ENCODE data around the gene SNX27. TPM values are rescaled to one million over a fixed set of nuclear protein-coding genes. Genes with fewer than 3 reads are reported as not detected.
"Not testable (repeated sequence)": the region's sequence is repeated elsewhere in the genome, so short reads cannot be mapped to it uniquely, and the experiment has no call there.

The SNX27 gene
- total RNA-seq, 2 donors from 2014 or later, result 41.2 to 47.3 TPM

DNA sequence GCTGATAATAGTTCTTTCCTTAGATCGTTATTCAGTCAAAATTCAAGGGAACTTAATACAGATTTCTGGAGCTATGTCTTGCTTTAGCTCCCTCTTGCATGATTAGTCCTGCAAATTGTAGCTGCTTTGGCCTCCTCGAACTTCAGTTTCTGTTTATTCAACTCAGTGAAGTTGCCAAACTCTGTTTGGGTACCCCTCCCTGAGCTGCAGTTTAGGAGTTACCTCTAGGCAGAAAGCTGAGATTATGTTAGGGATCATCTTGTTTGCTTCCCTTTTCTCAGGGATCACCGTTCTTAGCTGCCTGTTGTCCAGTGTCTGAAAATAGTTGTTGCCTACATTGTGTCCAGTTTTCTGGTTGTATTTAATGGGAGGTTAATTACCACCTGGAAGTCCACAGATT, 43.5 kb downstream of the SNX27 start:
- Histone ChIP-seq H3K9ac (ENCODE audit: extremely low read depth, low read length, poor library complexity, severe bottlenecking) (no peak overlapping the region), H3K9me3 (ENCODE audit: control insufficient read depth, low read length) (peaks cover 19% of the 10 kb centered on the region), H3K36me3 (ENCODE audit: control insufficient read depth, insufficient read depth, low read length) (peaks cover 48% of the 10 kb centered on the region), H3K27me3 (ENCODE audit: control insufficient read depth, insufficient read depth, low read length, poor library complexity, severe bottlenecking) (no peaks in the 10 kb centered on the region), H3K4me3 (ENCODE audit: low read length) (no peak overlapping the region), H3K27ac (ENCODE audit: low read depth, low read length) (no peak overlapping the region), H3K4me1 (ENCODE audit: control insufficient read depth, insufficient read depth, low read length) (no peaks in the 10 kb centered on the region)
- TF ChIP-seq, protein P1, sequence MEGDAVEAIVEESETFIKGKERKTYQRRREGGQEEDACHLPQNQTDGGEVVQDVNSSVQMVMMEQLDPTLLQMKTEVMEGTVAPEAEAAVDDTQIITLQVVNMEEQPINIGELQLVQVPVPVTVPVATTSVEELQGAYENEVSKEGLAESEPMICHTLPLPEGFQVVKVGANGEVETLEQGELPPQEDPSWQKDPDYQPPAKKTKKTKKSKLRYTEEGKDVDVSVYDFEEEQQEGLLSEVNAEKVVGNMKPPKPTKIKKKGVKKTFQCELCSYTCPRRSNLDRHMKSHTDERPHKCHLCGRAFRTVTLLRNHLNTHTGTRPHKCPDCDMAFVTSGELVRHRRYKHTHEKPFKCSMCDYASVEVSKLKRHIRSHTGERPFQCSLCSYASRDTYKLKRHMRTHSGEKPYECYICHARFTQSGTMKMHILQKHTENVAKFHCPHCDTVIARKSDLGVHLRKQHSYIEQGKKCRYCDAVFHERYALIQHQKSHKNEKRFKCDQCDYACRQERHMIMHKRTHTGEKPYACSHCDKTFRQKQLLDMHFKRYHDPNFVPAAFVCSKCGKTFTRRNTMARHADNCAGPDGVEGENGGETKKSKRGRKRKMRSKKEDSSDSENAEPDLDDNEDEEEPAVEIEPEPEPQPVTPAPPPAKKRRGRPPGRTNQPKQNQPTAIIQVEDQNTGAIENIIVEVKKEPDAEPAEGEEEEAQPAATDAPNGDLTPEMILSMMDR (conservative IDR thresholded peaks at IDR 0.05), result no peak
- peaks cover 6% of the 10 kb centered on the region for H3K4me1 Mint-ChIP-seq
- peaks cover 17% of the 10 kb centered on the region for H3K9me3 Mint-ChIP-seq
- peaks cover 54% of the 10 kb centered on the region for H3K36me3 Mint-ChIP-seq (ENCODE audit: low read depth)
- no peak overlapping the region for H3K27ac Mint-ChIP-seq
- 93 to 100% methylated on average over 3 of the region's 3 CpGs for WGBS, 2 experiments (ENCODE audit: insufficient coverage in 1 of 2, insufficient read length in 1 of 2)
- no peaks in the 10 kb centered on the region for H3K27me3 Mint-ChIP-seq (ENCODE audit: insufficient read depth)
- no peak overlapping the region for H3K4me3 Mint-ChIP-seq
- DNase-seq, result no peak

DNA sequence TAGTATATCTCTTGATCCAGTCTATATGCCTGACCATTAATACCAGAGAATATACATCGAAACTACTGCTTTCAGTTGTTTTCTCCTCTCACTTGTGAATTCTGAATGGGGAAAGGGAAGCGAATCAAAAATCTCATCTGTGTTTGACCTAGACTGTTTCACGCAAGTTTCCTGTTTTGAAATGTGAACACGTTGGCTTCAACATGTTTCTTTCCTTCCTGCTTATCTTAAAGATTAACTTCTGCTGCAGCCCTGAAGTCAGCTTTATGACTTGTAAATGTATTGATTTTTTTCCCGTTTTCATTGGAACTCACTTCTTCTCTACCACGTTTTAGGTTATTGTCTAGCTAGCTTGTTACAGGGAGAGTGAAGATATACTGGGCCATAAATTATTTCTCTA, 49.9 kb downstream of the SNX27 start:
- Mint-ChIP-seq H3K36me3 (ENCODE audit: low read depth) (peaks cover 49% of the 10 kb centered on the region), H3K27ac (no peak overlapping the region), H3K4me1 (no peaks in the 10 kb centered on the region), H3K27me3 (ENCODE audit: insufficient read depth) (no peaks in the 10 kb centered on the region), H3K9me3 (no peaks in the 10 kb centered on the region), H3K4me3 (no peak overlapping the region)
- Histone ChIP-seq H3K9ac (ENCODE audit: extremely low read depth, low read length, poor library complexity, severe bottlenecking) (no peak overlapping the region), H3K9me3 (ENCODE audit: control insufficient read depth, low read length) (no peaks in the 10 kb centered on the region), H3K27ac (ENCODE audit: low read depth, low read length) (no peak overlapping the region), H3K4me3 (ENCODE audit: low read length) (no peak overlapping the region), H3K4me1 (ENCODE audit: control insufficient read depth, insufficient read depth, low read length) (peaks cover 4% of the 10 kb centered on the region), H3K36me3 (ENCODE audit: control insufficient read depth, insufficient read depth, low read length) (peaks cover 71% of the 10 kb centered on the region), H3K27me3 (ENCODE audit: control insufficient read depth, insufficient read depth, low read length, poor library complexity, severe bottlenecking) (no peaks in the 10 kb centered on the region)
- TF ChIP-seq, protein P1 (conservative IDR thresholded peaks at IDR 0.05), result no peak
- DNase-seq, result no peak
- 89 to 95% methylated on average over 4 to 6 of the region's 6 CpGs for WGBS, 2 experiments (ENCODE audit: insufficient coverage in 1 of 2, insufficient read length in 1 of 2)

DNA sequence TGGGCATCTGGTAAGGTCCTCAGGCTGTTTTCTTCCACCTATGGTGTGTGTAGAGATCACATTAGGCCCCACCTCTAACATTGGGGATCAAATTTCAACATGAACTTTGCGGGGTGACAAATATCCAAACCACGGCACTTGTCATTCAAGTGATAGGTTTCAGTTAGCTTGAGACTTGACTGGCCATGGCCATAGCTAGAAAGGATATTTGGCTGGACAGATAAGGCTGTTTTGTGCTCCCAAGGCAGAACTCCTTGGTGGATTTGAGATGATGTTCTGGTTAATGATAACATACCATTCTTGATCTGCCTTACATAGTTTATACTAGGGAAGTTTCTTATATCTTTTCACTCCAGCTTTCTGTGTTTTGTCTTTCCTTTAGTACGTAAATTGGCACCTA, 56.2 kb downstream of the SNX27 start:
- WGBS, 2 experiments (ENCODE audit: insufficient coverage in 1 of 2, insufficient read length in 1 of 2), result 93 to 94% methylated on average over 3 of the region's 3 CpGs
- H3K4me1 ChIP-seq (ENCODE audit: control insufficient read depth, insufficient read depth, low read length), result peaks cover 4% of the 10 kb centered on the region
- peaks cover 53% of the 10 kb centered on the region for H3K36me3 ChIP-seq (ENCODE audit: control insufficient read depth, insufficient read depth, low read length)
- no peaks in the 10 kb centered on the region for H3K27me3 ChIP-seq (ENCODE audit: control insufficient read depth, insufficient read depth, low read length, poor library complexity, severe bottlenecking)
- no peak for DNase-seq
- TF ChIP-seq, protein P1 (conservative IDR thresholded peaks at IDR 0.05), result no peak
- H3K27me3 Mint-ChIP-seq (ENCODE audit: insufficient read depth), result no peaks in the 10 kb centered on the region
- no peak overlapping the region for H3K4me3 Mint-ChIP-seq
- H3K9me3 Mint-ChIP-seq, result peaks cover 18% of the 10 kb centered on the region
- H3K4me3 ChIP-seq (ENCODE audit: low read length), result no peak overlapping the region
- no peak overlapping the region for H3K27ac Mint-ChIP-seq
- no peaks in the 10 kb centered on the region for H3K4me1 Mint-ChIP-seq
- H3K27ac ChIP-seq (ENCODE audit: low read depth, low read length), result no peak overlapping the region
- peaks cover 48% of the 10 kb centered on the region for H3K36me3 Mint-ChIP-seq (ENCODE audit: low read depth)
- H3K9me3 ChIP-seq (ENCODE audit: control insufficient read depth, low read length), result peaks cover 11% of the 10 kb centered on the region
- H3K9ac ChIP-seq (ENCODE audit: extremely low read depth, low read length, poor library complexity, severe bottlenecking), result no peak overlapping the region

DNA sequence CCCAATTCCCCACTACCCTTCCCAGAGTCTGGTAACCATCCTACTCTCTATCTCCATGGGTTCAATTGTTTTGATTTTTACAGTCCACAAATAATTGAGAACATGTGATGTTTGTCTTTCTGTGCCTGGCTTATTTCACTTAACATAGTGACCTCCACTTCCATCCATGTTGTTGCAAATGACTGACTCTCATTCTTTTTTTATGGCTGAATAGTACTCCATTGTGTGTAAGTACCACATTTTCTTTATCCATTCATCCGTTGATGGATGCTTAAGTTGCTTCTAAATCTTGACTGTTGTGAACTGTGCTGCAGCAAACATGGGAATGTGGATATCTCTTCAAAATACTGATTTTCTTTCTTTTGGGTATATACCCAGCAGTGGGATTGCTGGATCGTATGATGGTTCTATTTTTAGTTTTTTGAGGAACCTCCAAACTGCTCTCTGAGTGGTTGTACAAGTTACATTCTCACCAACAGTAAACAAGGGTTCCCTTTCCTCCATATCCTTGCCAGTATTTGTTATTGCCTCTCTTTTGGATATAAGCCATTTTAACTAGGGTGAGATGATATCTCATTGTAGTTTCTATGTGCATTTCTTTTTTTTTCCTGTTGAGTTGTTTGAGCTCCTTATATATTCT, 58.3 kb downstream of the SNX27 start:
- 97 to 100% methylated on average over 1 to 2 of the region's 2 CpGs for WGBS, 2 experiments (ENCODE audit: insufficient coverage in 1 of 2, insufficient read length in 1 of 2)
- peaks cover 18% of the 10 kb centered on the region for H3K9me3 Mint-ChIP-seq
- not testable (repeated sequence) for H3K27me3 ChIP-seq (ENCODE audit: control insufficient read depth, insufficient read depth, low read length, poor library complexity, severe bottlenecking); H3K27ac Mint-ChIP-seq; H3K4me1 ChIP-seq (ENCODE audit: control insufficient read depth, insufficient read depth, low read length); H3K4me3 Mint-ChIP-seq; H3K27me3 Mint-ChIP-seq (ENCODE audit: insufficient read depth); H3K27ac ChIP-seq (ENCODE audit: low read depth, low read length); H3K9ac ChIP-seq (ENCODE audit: extremely low read depth, low read length, poor library complexity, severe bottlenecking); H3K4me3 ChIP-seq (ENCODE audit: low read length); H3K4me1 Mint-ChIP-seq; DNase-seq
- H3K36me3 Mint-ChIP-seq (ENCODE audit: low read depth), result peaks cover 44% of the 10 kb centered on the region
- peaks cover 11% of the 10 kb centered on the region for H3K9me3 ChIP-seq (ENCODE audit: control insufficient read depth, low read length)
- H3K36me3 ChIP-seq (ENCODE audit: control insufficient read depth, insufficient read depth, low read length), result peaks cover 53% of the 10 kb centered on the region
